SU-DHL-6 (cell line): ENCODE data around the gene ATG14.

Experiments used
- H2AFZ ChIP-seq: fragments of 200-600 bp; sonication (generic); 2 replicates; pipeline ENCODE4 v1.6.1; 2014; ENCODE audit warnings: low read depth, mild to moderate bottlenecking, moderate library complexity, mixed read lengths, antibody characterized with exemption, low read length; ENCODE audit not compliant: severe bottlenecking
- H3F3A ChIP-seq: fragments of 200-600 bp; shearing (Covaris generic); 2 replicates; pipeline ENCODE4 v1.6.0; 2016; ENCODE audit warnings: antibody characterized with exemption, mild to moderate bottlenecking; ENCODE audit not compliant: insufficient read depth
- H3K27ac ChIP-seq: fragments of 200-600 bp; sonication (generic); 2 replicates; pipeline ENCODE4 v1.5.1; 2016; ENCODE audit warnings: low read depth, mild to moderate bottlenecking, low read length, moderate library complexity, mixed read lengths
- H3K27me3 ChIP-seq: fragments of 200-600 bp; sonication (generic), shearing (Covaris generic); 2 replicates; pipeline ENCODE4 v1.6.0; 2014; ENCODE audit warnings: mild to moderate bottlenecking, low read length
- H3K36me3 ChIP-seq: fragments of 200-600 bp; sonication (generic); 2 replicates; pipeline ENCODE4 v1.6.1; 2014; ENCODE audit warnings: mild to moderate bottlenecking, low read length, mixed read lengths
- H3K4me2 ChIP-seq: fragments of 300-600, 200-600 bp; shearing (Covaris generic), sonication (generic); 2 replicates; pipeline ENCODE4 v1.6.0; 2014; ENCODE audit warnings: low read length, low read depth, mild to moderate bottlenecking; ENCODE audit not compliant: poor library complexity, severe bottlenecking
- H3K4me3 ChIP-seq: fragments of 200-600 bp; sonication (generic); 2 replicates; pipeline ENCODE4 v1.5.1; 2014; ENCODE audit warnings: antibody characterized with exemption, low read length, mild to moderate bottlenecking, mixed read lengths; ENCODE audit not compliant: insufficient read depth, poor library complexity, severe bottlenecking
- H3K79me2 ChIP-seq: fragments of 200-600 bp; sonication (generic); 2 replicates; pipeline ENCODE4 v1.6.1; 2014; ENCODE audit warnings: mild to moderate bottlenecking, low read length, moderate library complexity; ENCODE audit not compliant: insufficient read depth
- H3K9ac ChIP-seq: fragments of 200-600 bp; sonication (generic); 2 replicates; pipeline ENCODE4 v1.7.0; 2014; ENCODE audit warnings: mild to moderate bottlenecking, low read length
- H3K9me2 ChIP-seq: fragments of 200-600 bp; sonication (generic); replicated peaks from 2 replicates; pipeline ENCODE4 v1.6.1; 2014; ENCODE audit warnings: low read length; ENCODE audit not compliant: insufficient read depth
- H3K9me3 ChIP-seq: fragments of 200-600 bp; sonication (generic); 2 replicates; pipeline ENCODE4 v1.6.1; 2014; ENCODE audit warnings: low read length, mixed read lengths; ENCODE audit not compliant: insufficient read depth
- H4K20me1 ChIP-seq: fragments of 200-600 bp; sonication (generic); 2 replicates; pipeline ENCODE4 v1.6.1; 2014; ENCODE audit warnings: low read depth, mild to moderate bottlenecking, antibody characterized with exemption, low read length, moderate library complexity, mixed read lengths
- EZH2phosphoT487 ChIP-seq: fragments of 200-600 bp; sonication (generic), shearing (Covaris generic); conservative IDR thresholded peaks from 2 replicates; pipeline ENCODE4 v1.6.1; 2018; ENCODE audit warnings: mild to moderate bottlenecking, antibody characterized with exemption, low read length, moderate library complexity, mixed read lengths
- TF ChIP-seq, protein P1 (sequence below): fragments of 200-600 bp; sonication (generic); IDR thresholded peaks from one replicate; pipeline ENCODE4 v1.5.1; 2017; ENCODE audit warnings: antibody characterized with exemption, mild to moderate bottlenecking, low read length, moderate library complexity; ENCODE audit not compliant: insufficient read depth, poor library complexity, severe bottlenecking

ATG14 gene

DNA sequence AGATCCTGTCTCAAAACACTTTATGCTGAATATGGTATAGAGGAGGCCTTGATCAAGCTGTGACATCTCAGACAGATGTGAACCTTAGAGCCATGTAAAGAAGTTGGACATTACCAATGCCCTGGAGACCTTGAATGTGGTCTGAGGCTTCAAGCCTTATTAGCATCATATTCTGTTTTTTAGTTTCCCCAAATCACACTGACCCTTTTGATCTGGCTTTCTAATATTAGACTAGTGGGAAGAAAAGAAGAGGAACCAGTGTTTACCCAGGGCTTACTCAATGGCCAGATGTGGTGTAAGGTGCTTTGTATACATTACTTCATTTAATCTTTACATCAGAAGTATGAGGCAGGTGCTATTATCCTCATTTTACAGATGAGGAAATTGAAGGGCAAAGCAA lies 39.4 kb upstream of the ATG14 start:
- Histone ChIP-seq H3K27me3 (no peaks in the 10 kb centered on the region), H3K9me3 (no peaks in the 10 kb centered on the region), H3K79me2 (no peaks in the 10 kb centered on the region), H4K20me1 (no peaks in the 10 kb centered on the region), H3F3A (no peaks in the 10 kb centered on the region), H2AFZ (no peak overlapping the region), H3K9ac (no peak overlapping the region), H3K27ac (no peak overlapping the region), H3K4me3 (no peak overlapping the region), H3K4me2 (no peak overlapping the region), H3K9me2 (no peaks in the 10 kb centered on the region), H3K36me3 (no peaks in the 10 kb centered on the region)
- TF ChIP-seq EZH2phosphoT487, result no peak
- TF ChIP-seq, protein P1, sequence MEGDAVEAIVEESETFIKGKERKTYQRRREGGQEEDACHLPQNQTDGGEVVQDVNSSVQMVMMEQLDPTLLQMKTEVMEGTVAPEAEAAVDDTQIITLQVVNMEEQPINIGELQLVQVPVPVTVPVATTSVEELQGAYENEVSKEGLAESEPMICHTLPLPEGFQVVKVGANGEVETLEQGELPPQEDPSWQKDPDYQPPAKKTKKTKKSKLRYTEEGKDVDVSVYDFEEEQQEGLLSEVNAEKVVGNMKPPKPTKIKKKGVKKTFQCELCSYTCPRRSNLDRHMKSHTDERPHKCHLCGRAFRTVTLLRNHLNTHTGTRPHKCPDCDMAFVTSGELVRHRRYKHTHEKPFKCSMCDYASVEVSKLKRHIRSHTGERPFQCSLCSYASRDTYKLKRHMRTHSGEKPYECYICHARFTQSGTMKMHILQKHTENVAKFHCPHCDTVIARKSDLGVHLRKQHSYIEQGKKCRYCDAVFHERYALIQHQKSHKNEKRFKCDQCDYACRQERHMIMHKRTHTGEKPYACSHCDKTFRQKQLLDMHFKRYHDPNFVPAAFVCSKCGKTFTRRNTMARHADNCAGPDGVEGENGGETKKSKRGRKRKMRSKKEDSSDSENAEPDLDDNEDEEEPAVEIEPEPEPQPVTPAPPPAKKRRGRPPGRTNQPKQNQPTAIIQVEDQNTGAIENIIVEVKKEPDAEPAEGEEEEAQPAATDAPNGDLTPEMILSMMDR, result no peak

DNA sequence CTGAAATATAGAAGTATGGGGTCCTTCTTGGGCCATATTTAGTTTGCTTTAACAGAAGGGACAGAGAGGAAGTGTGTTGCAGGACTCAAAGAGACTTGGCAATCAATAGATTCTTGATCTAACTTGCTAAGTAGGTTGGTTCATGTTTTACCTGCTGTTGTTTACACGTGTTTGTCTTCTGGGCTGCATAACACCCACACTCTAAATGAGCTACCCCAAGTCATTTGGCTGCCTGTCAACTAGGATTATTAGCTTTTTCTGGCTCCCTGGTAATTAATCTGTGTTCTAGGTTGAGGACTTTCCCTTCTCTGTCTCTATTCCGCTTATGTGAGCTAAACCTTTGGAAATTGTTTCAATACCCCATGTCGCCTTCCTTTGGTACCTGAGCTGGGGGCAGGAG lies 38.9 kb upstream of the ATG14 start:
- no peaks in the 10 kb centered on the region for H3K79me2 ChIP-seq
- no peaks in the 10 kb centered on the region for H3K36me3 ChIP-seq
- no peaks in the 10 kb centered on the region for H4K20me1 ChIP-seq
- no peak overlapping the region for H2AFZ ChIP-seq
- no peak overlapping the region for H3K4me3 ChIP-seq
- no peaks in the 10 kb centered on the region for H3K9me3 ChIP-seq
- H3K27me3 ChIP-seq, result no peaks in the 10 kb centered on the region
- H3K9ac ChIP-seq, result no peak overlapping the region
- no peak overlapping the region for H3K27ac ChIP-seq
- no peaks in the 10 kb centered on the region for H3K9me2 ChIP-seq
- no peaks in the 10 kb centered on the region for H3F3A ChIP-seq
- TF ChIP-seq, protein P1, result no peak
- no peak for TF ChIP-seq EZH2phosphoT487
- no peak overlapping the region for H3K4me2 ChIP-seq

- no peaks in the 10 kb centered on the region for H3K36me3 ChIP-seq
- H3K27me3 ChIP-seq, result no peaks in the 10 kb centered on the region
- no peaks in the 10 kb centered on the region for H3K79me2 ChIP-seq
- H3K9me2 ChIP-seq, result no peaks in the 10 kb centered on the region
- no peaks in the 10 kb centered on the region for H3F3A ChIP-seq
- H3K4me2 ChIP-seq, result no peak overlapping the region
- H3K9ac ChIP-seq, result no peak overlapping the region
- H3K9me3 ChIP-seq, result no peaks in the 10 kb centered on the region
- TF ChIP-seq, protein P1, result no peak
- TF ChIP-seq EZH2phosphoT487, result no peak
- no peak overlapping the region for H3K27ac ChIP-seq
- H4K20me1 ChIP-seq, result no peaks in the 10 kb centered on the region
- no peak overlapping the region for H2AFZ ChIP-seq
- no peak overlapping the region for H3K4me3 ChIP-seq
Observed at GRCh38 chr14:55450124-55450523, 38.5 kb upstream of the ATG14 start.
